GM04503 (cell line): ENCODE data around the gene TSHZ3.

Experiments used
- DNase-seq: peaks from one replicate; pipeline ENCODE4 v3.0.0-alpha.2; 2012; ENCODE audit warnings: low read depth

The TSHZ3 gene

DNA sequence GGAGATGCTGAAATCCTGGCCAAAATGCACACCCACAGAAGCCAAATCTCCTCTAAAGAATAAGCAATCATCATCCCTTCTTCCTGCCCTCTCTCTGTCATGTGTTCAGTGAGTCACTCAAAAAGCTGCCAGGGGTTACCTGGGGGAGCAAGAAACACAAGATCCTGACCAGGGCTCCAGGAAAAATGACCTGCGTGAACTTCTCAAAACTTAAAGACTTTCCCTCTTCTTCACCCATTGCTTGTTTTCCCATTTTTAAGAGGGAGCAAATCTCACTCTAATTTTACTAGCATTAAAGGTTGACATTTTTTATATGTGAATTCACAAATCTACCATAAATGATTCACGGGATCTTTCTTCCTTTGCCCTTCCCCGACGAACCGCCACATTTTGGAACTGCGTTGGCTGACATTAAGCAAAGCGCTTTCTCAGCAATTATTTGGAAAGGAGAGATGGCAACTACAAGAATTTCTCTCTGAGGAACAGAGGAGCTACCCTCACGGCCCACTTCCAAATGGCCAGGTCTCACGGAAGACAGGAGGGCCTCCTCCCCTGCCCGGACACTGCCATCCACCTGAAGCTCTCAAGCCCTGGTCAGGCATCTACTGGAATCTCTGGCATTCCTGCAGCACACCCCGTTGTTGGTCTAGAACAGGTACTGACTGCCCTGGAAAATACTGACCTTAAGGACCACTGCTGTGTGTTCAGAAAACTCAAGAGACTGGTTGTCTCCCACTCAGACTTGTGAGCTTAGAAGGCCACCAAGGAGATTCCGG, 14.2 kb downstream of the TSHZ3 start:
- DNase-seq = no peak

DNA sequence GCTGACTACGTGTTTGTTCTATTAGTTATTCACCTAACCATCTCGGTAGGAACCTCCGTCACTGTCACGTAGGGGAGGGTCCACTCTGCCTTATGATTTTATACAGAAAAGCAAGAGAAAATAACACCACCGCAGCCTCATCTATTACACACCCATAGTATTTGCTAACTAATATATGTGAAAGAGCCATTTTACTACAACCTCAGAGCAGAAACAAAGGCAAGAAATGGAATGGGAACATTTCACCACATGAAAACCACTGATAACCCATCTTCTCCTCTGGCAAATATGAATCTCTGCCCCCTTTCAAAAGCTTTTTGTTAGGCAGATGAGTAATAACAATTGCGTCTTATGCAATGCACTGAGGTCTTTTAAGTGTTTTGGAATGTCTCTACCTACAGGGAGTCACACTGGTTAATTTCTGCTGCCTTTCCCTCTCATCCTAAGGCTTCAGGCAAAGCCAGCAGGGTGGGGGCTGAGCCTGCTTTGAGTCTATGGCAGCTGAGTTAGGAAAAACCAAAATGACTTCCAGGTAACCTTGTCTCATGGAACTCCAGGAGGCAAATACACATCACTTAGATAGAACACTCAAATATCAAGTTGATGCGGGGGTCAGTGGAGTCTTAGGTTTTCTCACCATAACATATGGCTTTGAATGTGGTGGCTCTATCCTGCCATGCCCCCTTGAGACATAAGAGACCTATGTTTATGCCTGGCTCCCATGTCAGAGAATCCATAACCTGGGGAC, 15.0 kb downstream of the TSHZ3 start:
- no peak for DNase-seq

DNA sequence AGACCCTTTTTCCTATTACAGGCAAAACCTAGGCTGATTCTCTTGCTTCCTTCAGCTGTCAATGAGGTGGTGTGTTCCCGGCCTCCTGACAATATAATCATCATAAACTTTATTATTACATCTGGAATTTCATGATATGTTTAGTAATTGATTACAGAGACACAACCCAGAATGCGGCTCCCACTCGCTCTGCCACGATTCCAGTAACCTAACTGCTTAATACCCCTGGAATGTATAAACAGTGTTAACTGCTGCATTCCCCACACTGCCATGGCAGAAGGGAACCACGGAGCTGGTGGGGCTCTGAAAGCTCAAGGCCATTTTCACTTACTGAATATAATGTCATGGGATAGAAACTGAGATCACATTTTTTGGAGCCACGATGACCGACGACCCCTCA, 17.1 kb downstream of the TSHZ3 start:
- no peak for DNase-seq

GRCh38 chr19:31331536-31331935, 17.7 kb downstream of the TSHZ3 start:
- DNase-seq = no peak

DNA sequence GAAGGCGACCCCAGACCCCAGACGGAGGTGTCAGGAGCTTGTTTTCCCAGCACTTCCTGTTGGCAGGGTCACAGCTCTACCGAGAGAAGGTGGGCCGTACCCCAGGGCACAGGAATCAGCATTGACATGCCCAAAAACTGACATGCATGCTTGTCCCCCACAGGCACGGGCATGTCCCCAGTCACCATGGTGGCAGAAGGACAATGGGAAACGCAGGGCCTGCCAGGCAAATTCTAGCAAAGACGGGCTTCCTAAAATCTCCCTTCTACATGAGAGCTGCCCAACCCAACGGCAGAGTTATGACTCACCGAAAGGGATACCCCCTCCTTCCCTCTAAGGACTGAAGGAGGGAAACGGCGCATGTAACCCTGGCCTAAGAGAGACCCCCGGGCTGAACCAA, 18.5 kb downstream of the TSHZ3 start:
- DNase-seq = no peak

- DNase-seq = no peak
These were observed 19.0 kb downstream of the TSHZ3 start for GRCh38 chr19:31330237-31330636.

DNA sequence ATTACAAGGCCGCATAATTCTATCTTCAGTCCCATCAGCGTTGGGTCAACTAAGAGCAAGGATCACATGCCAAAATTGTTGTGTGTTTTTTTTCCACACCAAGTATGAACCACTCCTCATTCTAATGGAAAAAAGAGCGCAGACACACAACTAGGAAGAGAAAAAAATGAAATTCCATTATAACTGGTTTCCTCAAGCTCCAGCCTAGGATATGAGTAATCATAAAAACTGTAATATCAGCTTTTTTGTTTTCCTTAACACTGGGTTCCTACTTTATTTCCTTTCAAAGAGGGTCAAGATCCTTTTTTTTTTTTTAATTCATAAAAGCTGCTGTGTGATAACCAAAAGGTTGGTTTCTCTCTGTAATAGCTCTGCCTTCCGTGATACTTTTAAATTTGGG, 19.4 kb downstream of the TSHZ3 start:
- no peak for DNase-seq

DNA sequence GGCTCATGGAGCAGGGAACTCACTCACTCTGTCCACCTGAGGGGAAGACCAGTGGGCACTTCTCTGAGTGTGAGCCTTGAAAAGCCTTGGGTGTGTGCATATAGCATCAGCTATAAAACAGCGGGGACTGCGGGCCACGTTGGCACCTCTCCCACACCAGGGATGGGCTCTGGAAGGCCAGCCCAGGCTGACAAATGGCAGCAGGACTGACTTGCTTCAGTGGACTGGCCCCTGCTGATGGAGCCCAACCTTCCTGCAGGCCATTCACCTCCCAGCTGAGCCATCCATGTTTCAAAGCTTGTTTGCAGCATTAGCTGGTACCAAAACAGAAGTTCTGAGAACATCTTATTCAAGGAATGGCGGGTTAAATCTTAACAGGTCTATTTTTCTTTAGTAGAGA, 21.0 kb downstream of the TSHZ3 start:
- no peak for DNase-seq

DNA sequence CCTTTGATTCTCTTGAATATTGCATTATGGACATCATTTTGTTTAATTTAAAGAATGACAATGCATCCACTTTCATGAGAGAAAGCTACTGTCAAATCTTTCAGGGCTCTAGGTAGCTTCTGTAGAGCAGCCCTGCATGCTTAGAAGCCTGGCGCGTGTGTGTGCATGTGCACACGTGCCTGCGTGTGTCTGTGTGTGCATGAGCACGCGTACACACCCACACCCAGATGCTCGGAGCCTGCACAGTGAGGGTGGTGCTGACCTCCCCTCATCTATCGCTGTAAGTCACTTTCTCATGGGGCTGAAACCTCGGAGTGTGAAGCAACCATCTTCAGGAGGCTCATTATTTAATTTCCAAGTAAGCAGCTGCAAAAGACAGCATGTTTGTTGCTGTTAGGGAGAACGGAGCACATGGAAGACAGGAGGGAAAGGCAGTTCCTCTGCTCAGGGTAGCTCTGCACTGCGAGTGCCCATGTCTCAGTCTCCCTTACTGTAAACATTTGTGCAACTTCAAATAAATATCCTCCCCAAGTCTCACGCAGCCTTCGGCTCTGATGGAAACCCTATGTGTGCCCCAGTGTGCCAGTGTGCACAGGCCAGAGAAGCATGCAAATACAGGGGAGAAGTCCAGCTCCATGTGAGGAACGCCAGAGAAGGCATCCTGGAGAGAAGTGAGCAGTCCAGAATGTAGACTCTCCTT, 22.8 kb downstream of the TSHZ3 start:
- DNase-seq = no peak

GRCh38 chr19:31325342-31325741, 23.9 kb downstream of the TSHZ3 start:
- DNase-seq = no peak

DNA sequence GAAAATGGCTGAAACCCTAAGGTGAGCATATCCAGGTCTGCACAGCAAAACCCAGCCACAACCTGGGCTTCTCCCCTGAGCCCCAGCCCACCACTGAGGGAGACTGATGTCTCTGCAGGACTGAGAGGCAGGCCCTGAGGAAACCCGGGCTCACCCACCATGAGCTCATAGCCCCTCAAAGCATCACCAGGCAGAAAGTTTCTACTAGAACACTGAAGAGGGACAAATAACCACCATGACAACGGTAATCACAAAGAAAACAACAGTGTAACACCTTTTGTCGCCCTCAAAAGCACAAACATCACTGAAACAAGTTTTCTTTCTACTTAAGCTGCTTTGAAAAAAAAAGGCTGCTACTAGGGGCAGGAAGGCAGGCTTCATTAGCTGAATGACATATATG, 29.8 kb downstream of the TSHZ3 start:
- DNase-seq = no peak

DNA sequence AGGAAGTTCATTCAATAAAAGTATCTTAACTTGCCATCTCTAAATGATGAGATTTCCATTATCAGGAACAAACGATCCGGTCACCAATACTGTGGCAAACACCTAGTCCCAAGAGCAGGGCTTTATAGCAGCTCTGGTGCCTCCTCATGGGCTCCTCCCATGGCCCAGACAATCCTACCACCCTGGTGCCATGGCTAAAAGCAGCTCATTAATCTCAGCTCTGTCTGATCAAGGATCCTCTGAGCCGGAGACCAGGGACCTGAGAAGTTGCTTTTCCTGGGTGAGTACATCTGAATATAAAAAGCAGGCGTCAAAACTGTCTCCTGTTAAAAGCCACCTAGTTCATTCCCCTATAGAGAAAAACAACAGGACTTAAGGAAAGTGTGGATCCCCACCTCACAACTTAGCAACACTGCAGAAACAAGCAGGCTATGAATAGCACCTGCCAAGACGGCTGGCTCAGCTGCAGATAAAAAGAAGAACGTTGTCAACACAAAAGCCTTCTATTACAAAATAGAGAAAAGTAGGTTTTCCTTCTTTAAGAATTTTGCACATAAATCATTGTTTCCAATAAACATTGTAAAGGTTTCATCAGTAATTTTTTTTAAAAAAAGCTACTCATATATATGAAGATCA, 30.3 kb downstream of the TSHZ3 start:
- DNase-seq = no peak

DNA sequence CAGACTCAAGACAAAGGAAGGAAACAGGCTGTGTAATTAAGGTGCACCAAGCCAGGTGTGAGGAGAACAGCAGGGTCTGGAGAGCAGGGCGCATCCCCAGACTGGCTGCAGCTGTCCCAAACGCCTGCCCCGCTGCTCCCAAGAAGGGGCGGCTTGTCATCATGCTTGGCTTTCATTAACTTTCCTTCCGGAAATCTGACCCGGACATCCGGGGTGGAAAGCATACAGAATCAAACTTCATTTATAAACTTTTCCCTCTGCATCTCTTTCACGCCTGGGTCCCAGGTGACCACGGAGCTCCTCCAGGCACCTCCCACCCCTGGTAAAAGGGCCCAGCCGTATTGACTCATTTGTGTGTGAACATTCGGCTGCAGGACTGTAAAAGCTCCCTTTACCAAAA, 31.7 kb downstream of the TSHZ3 start:
- no peak for DNase-seq

GRCh38 chr19:31317093-31317492, 32.1 kb downstream of the TSHZ3 start:
- DNase-seq = no peak

GRCh38 chr19:31316201-31316951, 32.9 kb downstream of the TSHZ3 start:
- no peak for DNase-seq

- DNase-seq = no peak
These were observed 33.6 kb downstream of the TSHZ3 start for GRCh38 chr19:31315652-31316051.

DNA sequence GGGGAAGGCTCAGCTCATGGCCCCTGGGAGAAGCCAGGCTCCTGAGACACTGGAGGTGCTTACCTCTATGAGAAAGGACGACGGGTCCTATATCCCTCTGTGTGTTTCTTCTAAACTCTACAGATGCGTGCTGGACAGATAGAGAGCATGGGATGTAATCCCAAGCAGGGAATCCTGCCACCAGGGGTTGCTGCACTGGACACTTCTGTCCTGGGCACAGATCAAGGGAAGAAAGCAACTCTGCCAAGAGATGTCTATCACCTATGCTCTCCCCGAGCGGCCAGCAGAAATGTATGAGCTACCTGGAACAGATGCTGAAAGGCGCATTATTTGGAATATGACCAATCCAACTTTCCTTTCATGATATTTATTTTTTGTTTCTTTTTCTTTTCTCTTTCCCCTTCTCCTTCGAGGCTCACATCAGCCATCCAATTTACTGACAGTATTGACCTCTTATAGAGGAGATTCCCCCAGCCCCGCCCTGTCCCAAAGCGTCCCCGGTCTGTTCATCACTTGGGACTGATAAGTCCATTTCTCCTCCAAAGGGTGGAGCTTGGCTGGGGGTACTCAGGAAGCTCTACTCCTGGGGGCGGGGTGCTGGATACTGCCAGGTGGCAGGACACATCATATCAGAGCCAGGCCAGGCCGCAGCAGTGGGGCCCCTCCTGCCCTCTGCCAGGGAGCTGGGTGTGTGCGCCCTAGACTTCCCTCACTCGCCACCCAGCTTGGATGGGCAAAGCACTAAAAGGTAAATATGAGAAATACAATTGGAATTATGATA, 34.2 kb downstream of the TSHZ3 start:
- DNase-seq = no peak

DNA sequence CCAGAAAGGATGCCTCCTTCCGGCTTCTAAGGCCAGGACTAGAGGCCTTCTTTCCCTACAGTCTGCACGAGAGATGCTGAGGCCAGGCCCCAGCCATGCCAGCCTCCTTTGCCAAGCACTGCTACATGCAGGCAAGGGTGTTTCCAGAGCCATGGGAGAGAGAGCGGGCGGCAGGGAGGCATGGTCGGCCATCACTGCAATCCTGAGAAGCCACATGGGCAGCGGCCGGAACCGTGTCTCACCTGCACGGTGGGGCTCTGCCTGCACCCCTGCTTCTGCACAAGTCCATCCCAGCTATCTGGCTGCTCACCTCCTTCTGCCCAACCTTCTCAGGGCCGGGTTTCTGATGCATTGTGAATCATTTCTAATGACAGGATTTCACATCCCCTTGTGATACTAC, 35.1 kb downstream of the TSHZ3 start:
- no peak for DNase-seq

DNA sequence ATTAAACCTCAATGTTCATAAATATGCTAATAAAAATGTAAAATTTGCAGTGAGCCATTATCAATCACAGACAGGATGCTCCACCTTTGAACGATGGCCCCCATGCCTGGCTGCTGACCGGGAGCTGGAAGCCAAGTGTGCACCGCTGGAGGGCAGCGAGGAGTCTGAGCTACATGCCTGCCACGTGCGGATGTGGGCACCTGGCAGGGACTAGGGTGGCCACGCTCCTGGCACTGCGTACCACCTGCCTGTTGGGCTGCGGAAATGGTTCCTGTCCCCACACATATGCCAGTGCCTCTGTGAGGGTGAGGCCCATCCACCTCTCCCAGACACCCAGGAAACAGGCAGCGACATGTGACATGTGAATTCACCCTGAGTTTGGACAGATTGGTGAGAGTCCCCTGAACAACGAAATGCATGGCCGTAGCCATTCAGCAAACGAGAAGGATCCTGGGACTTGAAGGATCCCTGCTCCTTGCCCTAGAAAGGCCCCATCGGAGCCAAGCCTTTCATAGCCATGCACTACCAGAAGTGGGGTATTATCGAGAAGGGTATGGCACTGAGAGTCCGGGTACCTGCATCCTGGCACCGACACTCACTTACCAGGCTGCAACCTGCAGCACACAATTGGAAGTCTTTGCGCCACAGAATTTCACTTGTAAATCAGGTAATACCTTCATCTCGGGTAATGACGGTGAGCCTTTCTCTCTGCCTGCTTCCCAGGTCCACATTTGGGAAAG, 35.8 kb downstream of the TSHZ3 start:
- DNase-seq = no peak

DNA sequence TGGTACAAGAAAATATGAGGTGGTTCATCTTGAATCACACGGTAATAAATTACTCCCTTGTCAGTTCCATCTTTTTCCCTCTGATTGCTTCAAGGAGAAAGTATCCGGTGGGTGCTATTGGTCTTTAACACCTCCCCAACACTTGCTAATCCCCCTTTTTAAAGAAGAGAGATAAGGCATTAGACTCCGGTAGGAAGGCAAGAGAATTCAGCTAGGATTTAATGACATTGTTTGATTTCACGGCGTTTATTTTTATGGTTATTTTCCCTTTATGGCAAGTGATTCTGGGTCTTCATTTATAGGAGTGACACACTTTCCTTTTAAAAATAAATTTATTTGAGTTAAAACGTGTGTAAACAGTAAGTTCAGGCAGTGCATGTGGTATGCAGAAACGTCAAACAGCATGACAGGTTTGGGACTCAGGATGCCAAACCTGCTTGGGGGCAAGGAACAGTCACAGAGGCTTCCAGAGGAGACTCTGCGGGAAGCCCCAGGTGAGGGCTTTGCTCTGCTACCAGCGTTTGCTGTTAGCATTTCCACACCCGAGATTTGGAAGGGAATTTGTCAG, 36.5 kb downstream of the TSHZ3 start:
- no peak for DNase-seq
